H9 (cell line): Measurements from ENCODE around the gene EPSTI1. TPM values are rescaled to one million over a fixed set of nuclear protein-coding genes. Genes with fewer than 3 reads are reported as not detected.

Experiments
- DNase-seq: peaks from one replicate; pipeline ENCODE4 v3.0.0-alpha.2; 2017
- H2AFZ ChIP-seq: one replicate; pipeline ENCODE4 v1.6.1; 2013; ENCODE audit warnings: mild to moderate bottlenecking, low read length, control low read depth, moderate library complexity
- H2AK5ac ChIP-seq: 2 replicates; pipeline ENCODE4 v1.6.1; 2013; ENCODE audit warnings: low read length, control low read depth, mixed read lengths; ENCODE audit not compliant: insufficient read length
- H2BK120ac ChIP-seq: one replicate; pipeline ENCODE4 v1.6.1; 2013; ENCODE audit warnings: low read depth, mild to moderate bottlenecking, low read length, control low read depth, inconsistent platforms; ENCODE audit not compliant: poor library complexity, severe bottlenecking
- H2BK12ac ChIP-seq: 2 replicates; pipeline ENCODE4 v1.6.1; 2013; ENCODE audit warnings: low read length, control low read depth, mixed read lengths, low read depth; ENCODE audit not compliant: insufficient read length
- H2BK15ac ChIP-seq: 2 replicates; pipeline ENCODE4 v1.6.1; 2013; ENCODE audit warnings: low read depth, low read length, control low read depth
- H2BK20ac ChIP-seq: one replicate; pipeline ENCODE4 v1.6.1; 2013; ENCODE audit warnings: low read depth, mild to moderate bottlenecking, low read length, control low read depth, inconsistent platforms; ENCODE audit not compliant: poor library complexity, severe bottlenecking
- H2BK5ac ChIP-seq: 2 replicates; pipeline ENCODE4 v1.6.1; 2013; ENCODE audit warnings: low read length, control low read depth, mixed read lengths; ENCODE audit not compliant: insufficient read length
- H3K14ac ChIP-seq: 2 replicates; pipeline ENCODE4 v1.6.1; 2013; ENCODE audit warnings: low read length, control low read depth; ENCODE audit not compliant: insufficient read depth
- H3K18ac ChIP-seq: 2 replicates; pipeline ENCODE4 v1.6.1; 2013; ENCODE audit warnings: low read depth, mild to moderate bottlenecking, mixed read lengths, low read length, control low read depth; ENCODE audit not compliant: insufficient read length
- H3K23ac ChIP-seq: 2 replicates; pipeline ENCODE4 v1.6.1; 2013; ENCODE audit warnings: low read length, control low read depth, mixed read lengths, low read depth; ENCODE audit not compliant: insufficient read length
- H3K23me2 ChIP-seq: 2 replicates; pipeline ENCODE4 v1.6.1; 2013; ENCODE audit warnings: low read depth, mild to moderate bottlenecking, mixed read lengths, low read length, control low read depth; ENCODE audit not compliant: insufficient read length, poor library complexity, severe bottlenecking
- H3K27ac ChIP-seq: 2 replicates; pipeline ENCODE4 v1.5.1; 2013; ENCODE audit warnings: low read length, control low read depth, mixed read lengths, low read depth; ENCODE audit not compliant: insufficient read length
- H3K27me3 ChIP-seq: 2 replicates; pipeline ENCODE4 v1.6.1; 2013; ENCODE audit warnings: low read length, control low read depth, inconsistent platforms; ENCODE audit not compliant: insufficient read depth
- H3K4ac ChIP-seq: 2 replicates; pipeline ENCODE4 v1.6.1; 2013; ENCODE audit warnings: low read depth, mild to moderate bottlenecking, control low read depth, inconsistent platforms, low read length, moderate library complexity
- H3K4me1 ChIP-seq: 2 replicates; pipeline ENCODE4 v1.6.1; 2013; ENCODE audit warnings: low read length, control low read depth, inconsistent platforms; ENCODE audit not compliant: insufficient read depth
- H3K4me2 ChIP-seq: 2 replicates; pipeline ENCODE4 v1.6.1; 2013; ENCODE audit warnings: low read length, control low read depth, mixed read lengths; ENCODE audit not compliant: insufficient read length, insufficient read depth
- H3K56ac ChIP-seq: 2 replicates; pipeline ENCODE4 v1.6.1; 2013; ENCODE audit warnings: low read depth, mild to moderate bottlenecking, mixed read lengths, low read length, control low read depth; ENCODE audit not compliant: insufficient read length
- H3K79me1 ChIP-seq: 2 replicates; pipeline ENCODE4 v1.6.1; 2013; ENCODE audit warnings: low read depth, mild to moderate bottlenecking, moderate library complexity, low read length, control low read depth, inconsistent platforms; ENCODE audit not compliant: insufficient read depth, poor library complexity, severe bottlenecking
- H3K79me2 ChIP-seq: 2 replicates; pipeline ENCODE4 v1.6.1; 2013; ENCODE audit warnings: low read length, control low read depth, inconsistent platforms; ENCODE audit not compliant: insufficient read depth
- H3K9ac ChIP-seq: 2 replicates; pipeline ENCODE4 v1.6.1; 2013; ENCODE audit warnings: low read length, control low read depth, mixed read lengths; ENCODE audit not compliant: insufficient read length; ENCODE audit errors: extremely low read depth
- H3K9me3 ChIP-seq: one replicate; pipeline ENCODE4 v1.6.1; 2013; ENCODE audit warnings: low read depth, low read length, inconsistent platforms; ENCODE audit not compliant: control insufficient read depth
- H3T11ph ChIP-seq: one replicate; pipeline ENCODE4 v1.6.1; 2013; ENCODE audit warnings: mild to moderate bottlenecking, low read length, control low read depth, inconsistent platforms
- H4K20me1 ChIP-seq: one replicate; pipeline ENCODE4 v1.6.1; 2013; ENCODE audit not compliant: control insufficient read depth, insufficient read length, insufficient read depth
- H4K5ac ChIP-seq: 2 replicates; pipeline ENCODE4 v1.6.1; 2013; ENCODE audit warnings: low read depth, mild to moderate bottlenecking, mixed read lengths, low read length, control low read depth; ENCODE audit not compliant: insufficient read length
- H4K8ac ChIP-seq: replicated peaks from 2 replicates; pipeline ENCODE4 v1.6.1; 2013; ENCODE audit warnings: low read length, control low read depth, mixed read lengths, low read depth; ENCODE audit not compliant: insufficient read length
- H4K91ac ChIP-seq: 2 replicates; pipeline ENCODE4 v1.6.1; 2013; ENCODE audit warnings: low read depth, mild to moderate bottlenecking, moderate library complexity, mixed read lengths, low read length, control low read depth; ENCODE audit not compliant: insufficient read length
- H3K27ac Mint-ChIP-seq, 3 experiments: 2 replicates in 2 of 3; 3 replicates in 1 of 3; pipeline ENCODE4 v1.8.0; 2020 to 2021; ENCODE audit warnings: mixed read lengths in 3 of 3, mild to moderate bottlenecking in 1 of 3, moderate library complexity in 1 of 3
- H3K27me3 Mint-ChIP-seq: 2 replicates; pipeline ENCODE4 v1.8.0; 2021; ENCODE audit warnings: low read depth, mild to moderate bottlenecking, moderate library complexity, mixed read lengths
- H3K36me3 Mint-ChIP-seq, 3 experiments: 2 replicates in 2 of 3; 3 replicates in 1 of 3; pipeline ENCODE4 v1.8.0; 2020 to 2021; ENCODE audit warnings: low read depth in 3 of 3, mixed read lengths in 3 of 3; ENCODE audit not compliant: insufficient read depth in 1 of 3
- H3K4me1 Mint-ChIP-seq, 2 experiments: 2 replicates each; pipeline ENCODE4 v1.8.0; 2020; ENCODE audit warnings: mixed read lengths in 2 of 2
- H3K4me3 Mint-ChIP-seq, 2 experiments: 2 replicates in 1 of 2; 3 replicates in 1 of 2; pipeline ENCODE4 v1.8.0; 2020 to 2021; ENCODE audit warnings: mild to moderate bottlenecking in 2 of 2, mixed read lengths in 2 of 2, moderate library complexity in 1 of 2
- H3K9me3 Mint-ChIP-seq, 2 experiments: 2 replicates in 1 of 2; 3 replicates in 1 of 2; pipeline ENCODE4 v1.8.0; 2020; ENCODE audit warnings: mild to moderate bottlenecking in 2 of 2, mixed read lengths in 2 of 2, moderate library complexity in 1 of 2
- CTCF ChIP-seq: fragments of 200-600 bp; sonication (generic); conservative IDR thresholded peaks from 3 replicates; pipeline ENCODE4 v1.8.0; 2021; ENCODE audit warnings: antibody characterized with exemption, mild to moderate bottlenecking
- WGBS: extraction: QIAGEN DNeasy Blood & Tissue Kit; methylation state at CpG from one replicate; pipeline ENCODE4 v1.1.7; 2013; ENCODE audit warnings: missing lambda C conversion rate, low lambda C conversion rate, mixed read lengths; ENCODE audit not compliant: insufficient read length; ENCODE audit errors: extremely low coverage; 5-methylcytosine and 5-hydroxymethylcytosine counted together
- total RNA-seq: library from RNA; stranded (reverse); gene quantifications from 2 replicates; pipeline ENCODE4 v1.2.1, GENCODE V29; 2021

EPSTI1 gene
- total RNA-seq, 1 experiment from 2014 or later = 0.70 TPM

DNA sequence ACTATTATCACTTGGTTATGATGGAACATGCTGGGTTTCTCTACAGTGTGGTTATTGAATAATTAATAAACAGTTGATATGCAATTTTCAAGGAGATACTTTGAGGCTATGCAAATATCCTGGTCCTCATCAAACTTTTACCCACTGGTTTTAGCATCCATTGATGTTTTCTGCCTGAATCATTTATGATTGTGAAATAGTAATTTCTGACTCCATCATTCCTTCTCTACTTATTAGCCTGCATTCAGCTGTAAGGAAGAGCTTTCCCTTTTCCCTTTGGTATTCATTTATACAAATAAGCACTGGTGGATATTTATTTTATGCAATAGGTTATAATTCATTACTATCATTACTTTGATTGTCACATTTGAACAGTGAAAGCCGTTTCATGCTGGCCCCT lies 17.5 kb upstream of the EPSTI1 start:
- H2BK12ac ChIP-seq = no peak overlapping the region
- Mint-ChIP-seq H3K4me3 (no peak overlapping the region), H3K36me3 (no peaks in the 10 kb centered on the region), H3K27me3 (no peaks in the 10 kb centered on the region), H3K27ac (no peak overlapping the region), H3K9me3 (no peaks in the 10 kb centered on the region), H3K4me1 (peaks cover 18 to 20% of the 10 kb centered on the region in 2 experiments)
- H3K27me3 ChIP-seq = no peaks in the 10 kb centered on the region
- no peak overlapping the region for H4K91ac ChIP-seq
- no peak overlapping the region for H2BK5ac ChIP-seq
- H4K20me1 ChIP-seq = no peaks in the 10 kb centered on the region
- H3K79me1 ChIP-seq = no peaks in the 10 kb centered on the region
- H3K18ac ChIP-seq = no peak overlapping the region
- H3K14ac ChIP-seq = no peak overlapping the region
- no peak overlapping the region for H3K27ac ChIP-seq
- no peak overlapping the region for H3K56ac ChIP-seq
- no peak overlapping the region for H3K23ac ChIP-seq
- no peak overlapping the region for H3K9ac ChIP-seq
- no peak overlapping the region for H3K4me2 ChIP-seq
- H3T11ph ChIP-seq = no peak overlapping the region
- H3K4ac ChIP-seq = no peak overlapping the region
- no peak overlapping the region for H2AK5ac ChIP-seq
- H4K5ac ChIP-seq = no peak overlapping the region
- H2BK15ac ChIP-seq = no peak overlapping the region
- H3K4me1 ChIP-seq = no peaks in the 10 kb centered on the region
- H2BK20ac ChIP-seq = no peak overlapping the region
- H3K23me2 ChIP-seq = no peaks in the 10 kb centered on the region
- no peaks in the 10 kb centered on the region for H3K9me3 ChIP-seq
- DNase-seq = no peak
- no peak overlapping the region for H4K8ac ChIP-seq
- TF ChIP-seq CTCF = no peak
- no peak overlapping the region for H2BK120ac ChIP-seq
- no CpG with 5 or more reads among the region's 1 CpG for WGBS
- no peak overlapping the region for H2AFZ ChIP-seq
- H3K79me2 ChIP-seq = no peaks in the 10 kb centered on the region
